Esophagus squamous epithelium (tissue), 4 donors: ENCODE data around the gene TBC1D9.

Source experiments
- POLR2A ChIP-seq, 4 donors: fragments of 450-650 bp; IDR thresholded peaks; one replicate each; pipeline ENCODE4 v1.6.1; 2017; ENCODE audit warnings: antibody characterized with exemption in 4 of 4, mild to moderate bottlenecking in 4 of 4, moderate library complexity in 3 of 4
- TF ChIP-seq, protein P1 (sequence below), 6 experiments: fragments of 450-650 bp in 4 of 6; fragments of 200-600 bp in 2 of 6; sonication (generic) in 2 of 6; IDR thresholded peaks; one replicate each; pipeline ENCODE4 v1.5.1; 2016 to 2019; ENCODE audit warnings: antibody characterized with exemption in 6 of 6, mild to moderate bottlenecking in 4 of 6, moderate library complexity in 4 of 6

DNA sequence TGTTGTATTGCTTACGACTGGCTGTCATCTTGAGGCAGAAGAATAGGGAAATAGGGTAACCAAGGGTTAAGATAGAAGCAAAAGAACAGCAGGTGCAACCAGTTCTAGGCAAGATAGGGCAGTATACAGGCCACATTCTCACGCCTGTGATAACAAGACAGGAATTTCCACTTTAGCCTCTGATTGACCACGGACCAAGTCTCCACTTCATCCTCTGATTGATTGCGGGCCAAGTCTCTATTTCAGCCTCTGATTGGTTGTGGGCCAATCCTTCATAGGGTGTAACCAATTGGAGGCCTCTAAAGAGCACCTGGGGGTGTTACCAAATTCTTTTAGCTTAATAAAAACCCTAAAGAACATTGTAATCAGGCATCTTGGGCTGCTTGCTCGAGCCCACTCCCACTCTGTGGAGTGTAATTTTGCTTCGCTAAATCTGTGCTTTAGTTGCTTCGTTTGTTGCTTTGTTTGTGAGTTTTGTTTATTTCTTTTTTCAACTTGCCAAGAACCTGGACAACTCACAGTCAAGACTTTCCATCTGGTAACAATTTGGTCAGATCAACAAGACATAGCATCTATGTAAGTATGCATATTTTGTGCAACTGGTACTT lies 8.7 kb upstream of the TBC1D9 start:
- TF ChIP-seq, protein P1, sequence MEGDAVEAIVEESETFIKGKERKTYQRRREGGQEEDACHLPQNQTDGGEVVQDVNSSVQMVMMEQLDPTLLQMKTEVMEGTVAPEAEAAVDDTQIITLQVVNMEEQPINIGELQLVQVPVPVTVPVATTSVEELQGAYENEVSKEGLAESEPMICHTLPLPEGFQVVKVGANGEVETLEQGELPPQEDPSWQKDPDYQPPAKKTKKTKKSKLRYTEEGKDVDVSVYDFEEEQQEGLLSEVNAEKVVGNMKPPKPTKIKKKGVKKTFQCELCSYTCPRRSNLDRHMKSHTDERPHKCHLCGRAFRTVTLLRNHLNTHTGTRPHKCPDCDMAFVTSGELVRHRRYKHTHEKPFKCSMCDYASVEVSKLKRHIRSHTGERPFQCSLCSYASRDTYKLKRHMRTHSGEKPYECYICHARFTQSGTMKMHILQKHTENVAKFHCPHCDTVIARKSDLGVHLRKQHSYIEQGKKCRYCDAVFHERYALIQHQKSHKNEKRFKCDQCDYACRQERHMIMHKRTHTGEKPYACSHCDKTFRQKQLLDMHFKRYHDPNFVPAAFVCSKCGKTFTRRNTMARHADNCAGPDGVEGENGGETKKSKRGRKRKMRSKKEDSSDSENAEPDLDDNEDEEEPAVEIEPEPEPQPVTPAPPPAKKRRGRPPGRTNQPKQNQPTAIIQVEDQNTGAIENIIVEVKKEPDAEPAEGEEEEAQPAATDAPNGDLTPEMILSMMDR (IDR thresholded peaks at IDR 0.05): no peak
- no peak for TF ChIP-seq POLR2A (IDR thresholded peaks at IDR 0.05)
